ENCODE results near the gene EDIL3.

Gene EDIL3

GRCh38 chr5:84118551-84118950, 266.1 kb downstream of the EDIL3 start:
- no peaks in the 10 kb centered on the region for H3K4me1 ChIP-seq (ENCODE audit: control insufficient read depth, low read length)
- H3K27ac ChIP-seq (ENCODE audit: low read depth, low read length) = no peak overlapping the region
- H4K20me1 ChIP-seq (ENCODE audit: control insufficient read depth, insufficient read depth, low read depth, low read length) = no peaks in the 10 kb centered on the region
- H3K9me3 ChIP-seq (ENCODE audit: control insufficient read depth, insufficient read depth, low read length) = no peaks in the 10 kb centered on the region
- no peak for TF ChIP-seq EZH2phosphoT487 (IDR thresholded peaks at IDR 0.05; ENCODE audit: borderline replicate concordance, low read length)
- TF ChIP-seq, protein P1, sequence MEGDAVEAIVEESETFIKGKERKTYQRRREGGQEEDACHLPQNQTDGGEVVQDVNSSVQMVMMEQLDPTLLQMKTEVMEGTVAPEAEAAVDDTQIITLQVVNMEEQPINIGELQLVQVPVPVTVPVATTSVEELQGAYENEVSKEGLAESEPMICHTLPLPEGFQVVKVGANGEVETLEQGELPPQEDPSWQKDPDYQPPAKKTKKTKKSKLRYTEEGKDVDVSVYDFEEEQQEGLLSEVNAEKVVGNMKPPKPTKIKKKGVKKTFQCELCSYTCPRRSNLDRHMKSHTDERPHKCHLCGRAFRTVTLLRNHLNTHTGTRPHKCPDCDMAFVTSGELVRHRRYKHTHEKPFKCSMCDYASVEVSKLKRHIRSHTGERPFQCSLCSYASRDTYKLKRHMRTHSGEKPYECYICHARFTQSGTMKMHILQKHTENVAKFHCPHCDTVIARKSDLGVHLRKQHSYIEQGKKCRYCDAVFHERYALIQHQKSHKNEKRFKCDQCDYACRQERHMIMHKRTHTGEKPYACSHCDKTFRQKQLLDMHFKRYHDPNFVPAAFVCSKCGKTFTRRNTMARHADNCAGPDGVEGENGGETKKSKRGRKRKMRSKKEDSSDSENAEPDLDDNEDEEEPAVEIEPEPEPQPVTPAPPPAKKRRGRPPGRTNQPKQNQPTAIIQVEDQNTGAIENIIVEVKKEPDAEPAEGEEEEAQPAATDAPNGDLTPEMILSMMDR (IDR thresholded peaks at IDR 0.05; ENCODE audit: low read depth, low read length, poor library complexity, severe bottlenecking) = no peak
- H3K79me2 ChIP-seq (ENCODE audit: control insufficient read depth, low read length) = no peaks in the 10 kb centered on the region
- no peaks in the 10 kb centered on the region for H3F3A ChIP-seq (ENCODE audit: control insufficient read depth, insufficient read depth)
- no peak overlapping the region for H3K4me2 ChIP-seq (ENCODE audit: low read length)
- no peaks in the 10 kb centered on the region for H3K9me2 ChIP-seq (replicated peaks; ENCODE audit: control insufficient read depth, low read length)
- H3K27me3 ChIP-seq (ENCODE audit: control insufficient read depth, low read length) = no peaks in the 10 kb centered on the region
- H3K4me3 ChIP-seq (ENCODE audit: low read length) = no peak overlapping the region
- H3K36me3 ChIP-seq (ENCODE audit: control insufficient read depth, low read length) = no peaks in the 10 kb centered on the region

DNA sequence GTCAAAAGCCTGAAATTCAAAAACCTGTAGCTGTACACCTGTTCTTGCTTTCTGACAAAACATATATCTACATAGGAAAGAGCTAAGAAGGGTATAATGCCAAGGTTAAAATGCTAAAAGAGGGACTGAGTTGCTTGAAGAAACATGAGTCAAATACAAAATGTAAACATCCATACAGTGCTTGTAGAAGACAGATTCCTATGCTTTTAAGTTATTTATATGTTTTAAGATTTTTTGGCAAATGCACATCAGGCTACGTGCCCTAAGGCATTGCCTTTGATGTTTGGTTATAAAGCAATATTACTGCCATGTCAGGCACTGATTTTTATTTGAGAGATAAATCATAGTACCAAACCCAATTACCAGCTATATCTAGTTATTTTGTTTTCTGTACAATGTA, 269.0 kb downstream of the EDIL3 start:
- Histone ChIP-seq H3K36me3 (ENCODE audit: control insufficient read depth, low read length) (no peaks in the 10 kb centered on the region), H3K27me3 (ENCODE audit: control insufficient read depth, low read length) (no peaks in the 10 kb centered on the region), H3K4me3 (ENCODE audit: low read length) (no peak overlapping the region)

DNA sequence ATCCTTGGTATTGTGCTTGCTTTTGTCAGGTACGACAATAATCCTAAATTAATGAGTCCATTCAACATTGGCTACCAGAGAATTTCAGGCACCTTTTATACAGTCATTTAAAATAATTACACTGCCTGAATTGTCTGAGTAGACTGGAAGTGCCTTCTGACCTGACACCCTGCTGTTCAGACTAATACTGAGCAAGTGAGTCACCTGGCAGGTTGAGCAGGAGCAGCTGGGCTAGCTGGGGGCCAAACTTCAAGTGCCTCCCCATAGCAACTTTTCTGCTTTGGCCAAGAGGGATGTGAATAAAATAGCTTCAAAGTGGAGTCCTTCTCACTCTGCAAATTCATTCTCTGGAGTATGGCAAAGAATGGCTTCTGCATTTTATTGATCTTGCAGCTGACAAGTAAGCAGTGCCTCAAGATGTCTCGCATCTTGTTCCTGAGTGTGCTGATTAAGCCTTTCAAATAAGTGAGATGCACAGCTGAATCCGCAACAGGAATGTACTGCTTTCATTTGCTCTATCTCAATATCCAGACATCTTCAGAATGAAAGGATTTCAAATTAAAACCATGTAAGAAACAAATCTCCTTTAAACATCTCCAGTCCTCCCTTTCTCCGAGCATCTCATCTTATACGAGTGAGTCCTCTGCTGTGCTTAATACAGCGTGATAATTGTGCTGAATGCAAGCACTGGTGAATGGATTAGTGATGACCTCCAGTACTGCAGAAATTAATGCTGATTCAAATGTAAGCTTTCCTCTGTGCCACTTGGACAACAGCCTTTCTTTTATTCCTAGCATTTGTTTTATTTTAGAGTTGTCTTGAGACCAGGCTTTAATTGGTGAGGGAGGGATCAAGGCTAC, 271.2 kb downstream of the EDIL3 start:
- TF ChIP-seq EZH2phosphoT487 (IDR thresholded peaks at IDR 0.05; ENCODE audit: borderline replicate concordance, low read length) = no peak
- TF ChIP-seq, protein P1 (IDR thresholded peaks at IDR 0.05; ENCODE audit: low read depth, low read length, poor library complexity, severe bottlenecking) = no peak
- Histone ChIP-seq H3K36me3 (ENCODE audit: control insufficient read depth, low read length) (no peaks in the 10 kb centered on the region), H3K4me1 (ENCODE audit: control insufficient read depth, low read length) (no peaks in the 10 kb centered on the region), H3K9me2 (replicated peaks; ENCODE audit: control insufficient read depth, low read length) (no peaks in the 10 kb centered on the region), H3K27ac (ENCODE audit: low read depth, low read length) (no peak overlapping the region), H3K4me3 (ENCODE audit: low read length) (no peak overlapping the region), H3K9me3 (ENCODE audit: control insufficient read depth, insufficient read depth, low read length) (no peaks in the 10 kb centered on the region), H3K4me2 (ENCODE audit: low read length) (no peak overlapping the region), H3K27me3 (ENCODE audit: control insufficient read depth, low read length) (no peaks in the 10 kb centered on the region), H3K79me2 (ENCODE audit: control insufficient read depth, low read length) (no peaks in the 10 kb centered on the region), H3F3A (ENCODE audit: control insufficient read depth, insufficient read depth) (no peaks in the 10 kb centered on the region), H4K20me1 (ENCODE audit: control insufficient read depth, insufficient read depth, low read depth, low read length) (no peaks in the 10 kb centered on the region)

More for the DNA sequence above, 269.0 kb downstream of the EDIL3 start:
- Histone ChIP-seq H3K27ac (ENCODE audit: low read depth, low read length) (no peak overlapping the region), H3K9me2 (replicated peaks; ENCODE audit: control insufficient read depth, low read length) (no peaks in the 10 kb centered on the region), H4K20me1 (ENCODE audit: control insufficient read depth, insufficient read depth, low read depth, low read length) (no peaks in the 10 kb centered on the region), H3K79me2 (ENCODE audit: control insufficient read depth, low read length) (no peaks in the 10 kb centered on the region), H3K4me2 (ENCODE audit: low read length) (no peak overlapping the region), H3F3A (ENCODE audit: control insufficient read depth, insufficient read depth) (no peaks in the 10 kb centered on the region), H3K4me1 (ENCODE audit: control insufficient read depth, low read length) (no peaks in the 10 kb centered on the region), H3K9me3 (ENCODE audit: control insufficient read depth, insufficient read depth, low read length) (no peaks in the 10 kb centered on the region)
- no peak for TF ChIP-seq EZH2phosphoT487 (IDR thresholded peaks at IDR 0.05; ENCODE audit: borderline replicate concordance, low read length)
- TF ChIP-seq, protein P1 (IDR thresholded peaks at IDR 0.05; ENCODE audit: low read depth, low read length, poor library complexity, severe bottlenecking) = no peak

Data from DOHH2 (cell line).